ENCODE data around the gene EFR3B.

The EFR3B gene

GRCh38 chr2:25034081-25034480 lies 7.8 kb upstream of the EFR3B start:
- no peak for DNase-seq (ENCODE audit: low read depth, low spot score)

GRCh38 chr2:25035537-25036220 lies 6.2 kb upstream of the EFR3B start:
- DNase-seq (ENCODE audit: low read depth, low spot score) = peak; percentile 52

- DNase-seq (ENCODE audit: low read depth, low spot score) = peak; percentile 70
Observed at GRCh38 chr2:25036221-25036559, 5.7 kb upstream of the EFR3B start.

- DNase-seq (ENCODE audit: low read depth, low spot score) = peak; percentile 75
Observed at GRCh38 chr2:25039126-25039525, 2.8 kb upstream of the EFR3B start.

GRCh38 chr2:25041307-25041927 lies 459 bp upstream of the EFR3B start:
- peak; percentile 87 for DNase-seq (ENCODE audit: low read depth, low spot score)

- DNase-seq (ENCODE audit: low read depth, low spot score) = peak; percentile 67
Observed at GRCh38 chr2:25042321-25043240, 705 bp downstream of the EFR3B start.

- peak; percentile 63 for DNase-seq (ENCODE audit: low read depth, low spot score)
Observed at GRCh38 chr2:25043241-25043867, 1.5 kb downstream of the EFR3B start.

GRCh38 chr2:25044011-25044410 lies 2.1 kb downstream of the EFR3B start:
- no peak for DNase-seq (ENCODE audit: low read depth, low spot score)

GRCh38 chr2:25044990-25045389 lies 3.1 kb downstream of the EFR3B start:
- no peak for DNase-seq (ENCODE audit: low read depth, low spot score)

GRCh38 chr2:25049422-25049821 lies 7.5 kb downstream of the EFR3B start:
- DNase-seq (ENCODE audit: low read depth, low spot score) = no peak

- DNase-seq (ENCODE audit: low read depth, low spot score) = no peak
Observed at GRCh38 chr2:25050128-25050527, 8.3 kb downstream of the EFR3B start.

- DNase-seq (ENCODE audit: low read depth, low spot score) = no peak
Observed at GRCh38 chr2:25053041-25053440, 11.2 kb downstream of the EFR3B start.

- DNase-seq (ENCODE audit: low read depth, low spot score) = no peak
Observed at GRCh38 chr2:25054720-25055119, 12.8 kb downstream of the EFR3B start.

- no peak for DNase-seq (ENCODE audit: low read depth, low spot score)
Observed at GRCh38 chr2:25055376-25055920, 13.6 kb downstream of the EFR3B start.

GRCh38 chr2:25056098-25056821 lies 14.4 kb downstream of the EFR3B start:
- DNase-seq (ENCODE audit: low read depth, low spot score) = no peak

GRCh38 chr2:25062511-25062917 lies 20.6 kb downstream of the EFR3B start:
- DNase-seq (ENCODE audit: low read depth, low spot score) = peak; percentile 21

GRCh38 chr2:25063876-25064660 lies 22.2 kb downstream of the EFR3B start:
- DNase-seq (ENCODE audit: low read depth, low spot score) = no peak

- DNase-seq (ENCODE audit: low read depth, low spot score) = no peak
Observed at GRCh38 chr2:25065768-25066167, 23.9 kb downstream of the EFR3B start.

GRCh38 chr2:25066455-25066854 lies 24.6 kb downstream of the EFR3B start:
- no peak for DNase-seq (ENCODE audit: low read depth, low spot score)

- no peak for DNase-seq (ENCODE audit: low read depth, low spot score)
Observed at GRCh38 chr2:25068217-25068616, 26.3 kb downstream of the EFR3B start.
